ENCODE measurements around the gene HOGA1.

Gene HOGA1

DNA sequence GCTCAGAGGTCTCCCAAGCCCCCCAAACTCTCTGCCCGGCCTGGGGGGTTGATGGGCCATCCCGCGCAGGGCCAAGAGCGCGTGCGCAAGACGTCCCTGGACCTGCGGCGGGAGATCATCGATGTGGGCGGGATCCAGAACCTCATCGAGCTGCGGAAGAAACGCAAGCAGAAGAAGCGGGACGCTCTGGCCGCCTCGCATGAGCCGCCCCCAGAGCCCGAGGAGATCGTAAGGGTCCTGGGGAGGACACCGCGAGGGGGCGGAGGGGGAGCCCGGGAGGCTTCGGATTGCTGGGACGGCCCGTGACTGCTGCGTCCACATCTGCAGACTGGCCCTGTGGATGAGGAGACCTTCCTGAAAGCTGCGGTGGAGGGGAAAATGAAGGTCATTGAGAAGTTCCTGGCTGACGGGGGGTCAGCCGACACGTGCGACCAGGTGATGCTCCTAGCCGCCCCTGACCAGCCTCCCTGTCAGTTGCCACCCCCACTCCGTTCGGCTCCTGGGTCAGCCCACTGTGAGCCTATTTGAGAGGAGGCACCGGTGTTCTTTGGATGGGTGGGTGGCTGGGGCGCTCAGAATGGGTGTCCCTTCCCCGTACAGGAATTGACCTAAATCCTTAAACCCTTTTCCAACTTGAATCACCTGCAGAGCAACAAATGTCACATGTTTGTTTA lies 5.9 kb upstream of the HOGA1 start:
- DNase-seq (ENCODE audit: low read depth in 2 of 2): no peak

DNA sequence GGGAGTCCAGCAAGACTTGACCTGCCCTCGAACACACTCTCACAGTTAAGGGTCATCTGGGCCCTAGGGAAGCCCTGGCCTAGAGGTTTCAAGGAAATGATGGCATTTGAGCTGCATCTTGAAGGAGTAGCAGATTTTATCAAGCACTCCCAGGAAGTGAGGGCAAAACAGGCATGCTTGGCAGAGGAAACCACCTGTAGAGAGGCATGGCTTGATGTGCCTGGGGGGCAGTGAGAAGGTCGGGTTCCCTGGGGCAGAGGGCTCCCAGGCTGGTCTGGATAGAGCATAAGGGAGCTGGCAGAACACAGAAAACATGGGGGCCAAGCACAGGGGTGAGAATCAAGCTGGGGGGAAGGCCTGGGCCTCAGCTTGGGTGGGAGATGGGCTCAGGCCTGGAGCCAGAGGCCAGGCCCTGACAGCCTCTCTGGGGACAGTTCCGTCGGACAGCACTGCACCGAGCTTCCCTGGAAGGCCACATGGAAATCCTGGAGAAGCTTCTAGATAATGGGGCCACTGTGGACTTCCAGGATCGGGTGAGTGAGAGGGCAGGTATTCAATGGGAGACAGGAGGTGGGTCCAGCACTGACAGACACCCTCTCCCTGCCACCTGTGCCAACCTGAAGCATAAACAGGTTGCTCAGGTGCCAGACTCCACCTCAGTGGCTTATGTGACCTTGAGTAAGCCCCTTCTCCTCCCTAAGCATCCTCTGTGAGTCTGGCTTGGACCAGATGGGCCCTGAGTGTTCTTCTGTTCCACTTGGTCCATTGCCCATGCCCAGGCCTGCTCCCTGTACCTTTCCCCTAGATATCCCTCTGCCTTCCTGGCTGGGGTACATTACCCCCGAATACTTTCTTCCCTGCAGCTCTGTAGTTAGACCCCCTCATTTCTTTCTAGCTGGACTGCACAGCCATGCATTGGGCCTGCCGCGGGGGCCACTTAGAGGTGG lies 3.5 kb upstream of the HOGA1 start:
- DNase-seq (ENCODE audit: low read depth in 2 of 2): no peak

DNA sequence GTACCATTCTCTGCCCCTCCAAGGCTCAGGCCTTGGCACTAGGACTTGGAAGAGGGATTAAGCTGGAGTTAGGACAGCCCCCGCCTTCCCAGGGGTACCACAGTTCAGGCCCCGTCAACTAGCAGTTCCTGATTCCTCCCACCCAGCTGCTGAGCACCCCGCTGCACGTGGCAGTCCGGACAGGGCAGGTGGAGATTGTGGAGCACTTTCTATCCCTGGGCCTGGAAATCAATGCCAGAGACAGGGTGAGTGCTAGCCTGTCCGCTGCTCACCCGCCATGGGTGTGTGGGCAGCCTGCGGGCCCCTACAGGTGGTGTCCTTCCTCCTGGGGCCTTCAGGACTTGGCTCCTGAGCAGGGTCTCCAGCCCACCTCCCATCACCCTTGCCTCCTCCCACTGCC lies 2.0 kb upstream of the HOGA1 start:
- no peak for DNase-seq (ENCODE audit: low read depth in 2 of 2)

DNA sequence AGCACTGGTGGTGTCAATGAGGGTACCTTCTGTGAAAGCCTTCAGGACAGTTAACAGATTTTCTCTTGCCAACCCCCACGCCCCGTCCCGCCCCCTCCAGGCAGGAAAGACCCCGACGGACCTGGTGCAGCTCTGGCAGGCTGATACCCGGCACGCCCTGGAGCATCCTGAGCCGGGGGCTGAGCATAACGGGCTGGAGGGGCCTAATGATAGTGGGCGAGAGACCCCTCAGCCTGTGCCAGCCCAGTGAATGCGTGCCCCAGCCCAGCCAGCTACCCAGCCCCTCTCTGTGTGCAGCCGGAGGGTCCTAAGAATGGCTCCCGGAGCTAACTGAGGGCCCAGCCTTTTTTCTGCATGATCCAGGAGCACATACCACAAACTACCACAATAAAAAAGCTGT lies 713 bp upstream of the HOGA1 start:
- no peak for DNase-seq (ENCODE audit: low read depth in 2 of 2)

DNA sequence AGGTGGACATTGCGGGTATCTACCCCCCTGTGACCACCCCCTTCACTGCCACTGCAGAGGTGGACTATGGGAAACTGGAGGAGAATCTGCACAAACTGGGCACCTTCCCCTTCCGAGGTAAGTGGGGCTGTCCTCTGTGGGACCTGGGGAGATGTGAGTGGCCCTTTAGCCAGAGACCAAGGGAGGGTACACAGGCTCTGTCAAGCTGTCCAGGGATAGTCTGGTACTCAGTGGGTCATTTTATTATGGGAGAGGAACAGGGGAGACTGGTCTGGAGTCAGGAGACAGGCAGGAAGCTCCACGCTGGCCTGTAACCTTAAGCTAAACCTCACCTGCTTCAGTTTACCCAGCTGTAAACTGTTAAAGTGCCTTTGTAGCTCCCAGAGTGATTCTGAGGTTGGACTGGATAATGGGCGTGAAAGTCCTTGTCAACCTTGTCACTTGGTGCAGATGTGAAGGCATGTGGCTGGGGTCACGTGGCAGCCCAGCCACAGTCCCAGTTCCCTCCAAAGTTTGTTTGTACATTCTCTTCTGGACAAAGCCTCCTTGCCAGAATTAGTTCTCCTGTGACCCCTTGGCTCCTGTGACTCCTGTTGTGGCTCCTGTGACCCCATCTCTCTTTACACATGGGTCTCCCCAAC lies 729 bp downstream of the HOGA1 start:
- no peak for DNase-seq (ENCODE audit: low read depth in 2 of 2)

DNA sequence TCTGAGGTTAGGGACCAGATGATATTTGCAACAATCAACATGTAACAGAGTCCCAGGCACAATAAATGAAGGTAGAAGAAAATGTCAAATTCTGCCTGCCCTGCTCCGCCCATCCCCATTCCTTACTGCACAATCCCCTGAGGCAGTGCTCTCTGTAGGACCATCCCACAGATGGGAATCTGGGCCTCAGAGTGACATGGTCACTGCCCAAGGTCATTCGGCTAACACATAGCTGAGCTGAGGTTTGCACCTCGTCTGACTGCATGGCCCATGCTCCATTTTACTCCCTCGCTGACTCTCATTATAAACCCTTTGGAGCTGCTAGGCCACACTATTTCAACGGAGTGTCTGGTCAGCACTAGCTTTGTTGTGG lies 1.2 kb downstream of the HOGA1 start:
- DNase-seq (ENCODE audit: low read depth in 2 of 2): no peak

DNA sequence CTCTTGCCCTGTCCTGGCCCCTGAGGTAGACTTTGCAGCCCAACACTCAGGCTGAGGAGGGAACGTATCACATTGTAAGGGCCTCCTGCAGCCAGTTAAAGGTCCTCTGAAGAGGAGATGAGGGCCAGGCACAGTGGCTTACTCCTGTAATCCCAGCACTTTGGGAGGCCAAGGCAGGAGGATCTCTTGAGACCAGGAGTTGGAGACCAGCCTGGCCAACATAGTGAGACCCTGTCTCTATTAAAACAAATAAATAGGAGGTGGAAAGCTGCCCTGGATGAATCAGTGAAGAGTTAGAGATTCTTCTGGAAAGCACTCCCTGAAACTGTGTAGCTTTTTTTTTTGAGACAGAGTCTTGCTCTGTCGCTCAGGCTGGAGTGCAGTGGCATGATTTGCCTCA lies 3.0 kb downstream of the HOGA1 start:
- DNase-seq (ENCODE audit: low read depth in 2 of 2): no peak

DNA sequence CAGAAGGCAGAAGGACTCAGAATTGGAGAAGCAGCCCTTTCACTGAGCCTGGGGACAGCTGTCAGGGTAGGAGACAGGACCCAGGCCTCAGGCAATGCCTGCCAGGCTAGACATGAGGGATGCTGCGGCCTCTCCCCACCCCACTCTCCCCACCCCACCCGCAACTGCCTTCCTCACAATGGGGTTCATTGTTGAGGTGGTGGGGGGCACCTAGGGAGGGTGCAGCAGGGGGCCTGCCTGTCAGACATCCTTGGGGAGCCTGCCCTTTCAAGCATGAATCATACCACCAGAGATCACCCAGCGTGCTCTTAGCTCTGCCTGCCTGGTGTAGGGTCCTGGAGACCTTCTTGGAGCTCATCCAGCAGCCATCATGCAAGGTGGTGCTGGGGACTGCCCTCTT lies 5.3 kb downstream of the HOGA1 start, which contains the start of gene C10orf62:
Gene C10orf62, plus strand, starts transcription at position 243 of the 400 bp plus-strand sequence. CDS start 177 bp downstream, outside the sequence.
- no peak for DNase-seq (ENCODE audit: low read depth in 2 of 2)

GRCh38 chr10:97590082-97590747 lies 6.0 kb downstream of the HOGA1 start:
- DNase-seq (ENCODE audit: low read depth in 2 of 2): no peak

- DNase-seq (ENCODE audit: low read depth in 2 of 2): no peak
Observed at GRCh38 chr10:97590748-97591495, 6.7 kb downstream of the HOGA1 start.

DNA sequence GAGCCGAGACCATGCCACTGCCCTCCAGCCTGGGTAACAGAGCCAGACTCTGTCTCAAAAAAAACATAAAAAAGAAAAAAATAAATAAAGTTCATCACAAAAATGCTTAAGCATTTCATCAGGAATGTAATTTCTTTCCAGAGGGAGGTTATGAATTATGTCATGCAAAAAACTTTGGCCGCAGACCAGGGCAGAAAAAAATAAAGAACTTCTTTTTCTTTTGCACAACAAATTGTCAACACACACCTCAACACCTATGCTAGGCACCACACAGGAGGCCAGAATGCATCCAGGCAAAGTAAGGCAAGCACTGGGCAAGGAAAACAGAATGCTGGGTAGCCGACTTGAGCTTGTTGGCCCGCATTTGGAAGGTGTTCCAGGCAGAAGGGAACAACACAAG lies 9.2 kb downstream of the HOGA1 start:
- no peak for DNase-seq (ENCODE audit: low read depth in 2 of 2)

DNA sequence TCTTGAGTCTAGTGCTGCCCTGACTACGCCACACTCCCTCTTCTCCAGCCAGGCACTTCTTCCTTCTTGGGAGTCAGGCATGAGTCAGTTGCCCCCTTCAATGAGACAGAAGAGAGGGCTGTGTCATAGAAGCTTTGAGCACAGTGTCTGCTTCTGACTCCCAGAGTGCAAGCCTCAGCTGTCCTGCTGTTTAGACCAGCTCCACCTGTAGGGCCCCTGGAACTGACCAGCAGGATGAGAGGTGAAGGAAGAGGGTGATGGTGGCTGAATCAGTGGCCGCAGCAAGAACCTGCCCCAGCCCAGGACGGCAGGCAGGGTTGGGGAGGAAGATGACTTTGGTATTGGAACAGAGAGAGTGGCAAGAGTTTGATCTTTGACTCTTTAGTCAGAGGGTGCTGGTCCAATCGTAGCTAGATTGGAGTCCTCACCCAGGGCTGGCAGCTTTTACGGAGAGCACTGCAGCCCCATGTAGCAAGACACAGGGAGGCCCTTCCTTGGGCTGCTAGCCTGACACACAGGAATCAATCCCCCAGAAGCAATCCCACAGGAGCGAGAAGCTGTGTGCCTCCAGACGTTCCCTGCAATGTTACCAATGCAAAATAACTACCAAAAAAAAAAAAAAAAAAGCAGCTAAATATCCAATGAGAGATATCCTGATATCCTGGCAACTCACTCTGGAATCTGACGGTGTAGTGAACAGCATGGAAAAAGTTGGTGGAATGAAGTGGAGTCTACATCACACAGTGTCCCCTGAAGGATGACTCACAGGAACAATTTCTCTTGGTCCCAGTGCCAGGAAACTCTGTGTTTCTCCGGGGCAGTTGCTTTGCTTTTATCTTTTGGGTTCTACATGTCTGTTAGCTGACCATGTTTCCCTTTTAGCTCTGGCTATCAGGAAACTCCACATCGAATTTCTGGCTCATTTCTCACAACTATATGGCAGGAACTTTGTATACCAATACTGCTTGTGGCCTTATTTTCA lies 12.2 kb downstream of the HOGA1 start:
- DNase-seq (ENCODE audit: low read depth in 2 of 2): peak in 1 of 2 experiments; percentile 47

GRCh38 chr10:97597778-97598177 lies 13.6 kb downstream of the HOGA1 start:
- no peak for DNase-seq (ENCODE audit: low read depth in 2 of 2)

DNA sequence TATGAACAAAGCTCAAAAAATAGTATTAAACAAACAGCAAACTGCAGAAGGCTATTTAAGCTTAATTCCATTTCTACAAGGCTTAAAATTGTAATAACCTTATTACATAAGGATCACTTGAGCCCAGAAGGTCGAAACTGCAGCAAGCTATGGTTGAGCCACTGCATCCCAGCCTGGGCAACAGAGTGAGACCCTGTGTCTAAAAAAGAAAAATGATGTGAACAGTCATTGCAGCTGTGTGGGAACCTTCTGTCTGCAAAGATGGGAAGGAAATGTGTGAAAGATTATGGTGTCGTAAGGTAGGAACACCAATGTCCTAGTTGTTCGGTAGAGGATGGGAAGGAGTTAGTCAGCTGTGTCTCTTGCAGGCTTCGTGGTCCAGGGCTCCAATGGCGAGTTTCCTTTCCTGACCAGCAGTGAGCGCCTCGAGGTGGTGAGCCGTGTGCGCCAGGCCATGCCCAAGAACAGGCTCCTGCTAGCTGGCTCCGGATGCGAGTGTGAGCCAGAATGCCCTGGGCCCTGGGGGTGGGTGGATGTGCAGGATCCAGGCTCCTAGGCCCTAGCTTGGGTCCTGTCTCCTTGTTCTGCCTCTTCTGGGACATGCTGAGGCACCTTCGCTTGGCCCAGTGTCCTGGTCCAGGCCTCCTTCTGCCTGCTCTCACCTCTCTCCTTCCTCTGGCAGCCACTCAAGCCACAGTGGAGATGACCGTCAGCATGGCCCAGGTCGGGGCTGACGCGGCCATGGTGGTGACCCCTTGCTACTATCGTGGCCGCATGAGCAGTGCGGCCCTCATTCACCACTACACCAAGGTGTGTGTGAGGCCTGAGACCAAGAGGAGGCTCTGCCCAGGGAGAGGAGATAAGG lies 14.4 kb downstream of the HOGA1 start:
- no peak for DNase-seq (ENCODE audit: low read depth in 2 of 2)

DNA sequence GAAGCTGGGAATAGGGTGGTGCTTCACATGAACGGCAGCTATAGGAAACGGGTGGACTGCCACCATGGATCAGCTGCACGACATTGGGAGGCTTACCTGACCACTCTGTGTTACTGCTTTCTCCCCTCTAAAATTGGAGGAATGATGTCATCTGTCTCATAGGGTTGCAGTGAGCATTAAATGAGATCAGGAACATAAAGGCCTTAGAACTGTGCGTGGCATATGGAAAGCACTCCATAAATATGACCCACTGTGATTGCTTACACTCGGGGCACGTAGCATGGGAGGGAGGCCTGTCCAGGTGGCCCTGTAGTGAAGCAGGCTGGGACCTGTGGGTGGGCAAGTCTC lies 15.1 kb downstream of the HOGA1 start:
- DNase-seq (ENCODE audit: low read depth in 2 of 2): no peak

- no peak for DNase-seq (ENCODE audit: low read depth in 2 of 2)
Observed at GRCh38 chr10:97600616-97601015, 16.4 kb downstream of the HOGA1 start.

DNA sequence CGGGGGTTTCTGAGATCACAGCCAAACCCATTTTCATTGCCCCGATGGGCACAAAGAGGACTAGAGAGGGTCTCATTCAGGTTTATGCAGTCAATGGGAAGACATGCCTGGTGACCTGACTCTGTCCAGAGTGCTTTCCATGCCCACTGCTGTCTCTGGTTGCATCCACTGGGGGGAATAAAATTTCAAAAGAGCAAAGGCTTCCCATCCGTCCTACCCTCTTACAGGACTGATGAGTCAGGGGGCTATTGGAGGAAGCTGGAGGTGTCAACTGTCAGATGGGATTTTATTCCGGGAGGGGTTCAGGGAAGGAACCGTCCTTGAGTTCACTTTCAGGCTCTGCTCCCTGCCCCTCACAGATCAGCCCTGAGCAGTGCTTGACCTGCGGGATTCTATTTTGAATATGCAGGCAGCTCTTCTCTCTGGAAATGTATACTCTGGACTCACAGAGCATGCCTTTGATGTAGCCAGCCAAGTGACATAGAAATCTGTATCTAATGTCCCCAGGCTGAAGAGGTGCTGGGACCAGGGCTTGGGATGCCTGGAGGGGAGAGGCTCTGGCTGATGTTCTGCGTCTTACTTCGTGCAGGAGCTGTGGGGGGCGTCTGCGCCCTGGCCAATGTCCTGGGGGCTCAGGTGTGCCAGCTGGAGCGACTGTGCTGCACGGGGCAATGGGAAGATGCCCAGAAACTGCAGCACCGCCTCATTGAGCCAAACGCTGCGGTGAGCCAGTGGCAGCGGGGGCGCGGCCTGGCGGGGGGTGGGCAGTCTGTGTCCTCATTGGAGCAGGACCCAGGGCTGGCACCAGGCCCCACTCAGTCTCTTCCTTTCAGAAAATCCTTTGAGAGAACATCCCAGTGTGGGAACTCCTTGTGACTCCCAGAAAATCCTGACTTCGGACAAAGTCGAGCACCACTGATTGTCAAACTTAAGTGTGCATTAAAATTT lies 17.4 kb downstream of the HOGA1 start:
- DNase-seq (ENCODE audit: low read depth in 2 of 2): no peak

- no peak for DNase-seq (ENCODE audit: low read depth in 2 of 2)
Observed at GRCh38 chr10:97607095-97607636, 23.0 kb downstream of the HOGA1 start.
